ENCODE data around the gene PES1. TPM values are rescaled to one million over a fixed set of nuclear protein-coding genes. Genes with fewer than 3 reads are reported as not detected.

The PES1 gene
- total RNA-seq, 1 experiment from 2014 or later: 111 TPM

GRCh38 chr22:30617819-30618218 lies 26.1 kb upstream of the PES1 start:
- in situ Hi-C loops (cut with HindIII; ENCODE audit: low pct_unique_long_range_greater_than_20kb, low sequenced_read_pairs): no loop called here

GRCh38 chr22:30615543-30615954 lies 23.8 kb upstream of the PES1 start:
- BruUV-seq (replicated peaks): no TSS peak
- H3K4me1 ChIP-seq (ENCODE audit: control insufficient read depth, insufficient read depth, low read length): no peaks in the 10 kb centered on the region
- H3K27ac ChIP-seq (ENCODE audit: low read length): no peak overlapping the region
- POLR2A ChIA-PET: no interaction called here
- intact Hi-C loops (cut with micrococcal nuclease; ENCODE audit: unreplicated experiment): no loop called here
- ATAC-seq (no peak), DNase-seq (ENCODE audit: low read depth, low spot score) (no peak)
- TF ChIP-seq TCF7L2 (IDR thresholded peaks at IDR 0.05; ENCODE audit: low read depth, low read length) (no peak), SIN3A (IDR thresholded peaks at IDR 0.05; ENCODE audit: borderline replicate concordance, insufficient read depth, low read depth, low read length) (no peak), REST (IDR thresholded peaks at IDR 0.05; ENCODE audit: insufficient read depth in 1 of 2, low read depth in 2 of 2, low read length in 1 of 2) (no peak), CTCF (IDR thresholded peaks at IDR 0.05) (no peak), POLR2AphosphoS5 (IDR thresholded peaks at IDR 0.05; ENCODE audit: low read depth, low read length) (no peak)
- H3K27me3 ChIP-seq (ENCODE audit: control insufficient read depth, insufficient read depth, low read length): no peaks in the 10 kb centered on the region
- no peaks in the 10 kb centered on the region for H3K36me3 ChIP-seq (ENCODE audit: control insufficient read depth, insufficient read depth, low read length)
- no peaks in the 10 kb centered on the region for H3K9me3 ChIP-seq (ENCODE audit: control insufficient read depth, insufficient read depth, low read depth, low read length)
- CTCF ChIA-PET: interaction anchor here (0.7 kb wide), 1 partner anchor 14 kb away, joined by 3 read pairs; no protein-coding TSS in a partner anchor
- in situ Hi-C loops (cut with HindIII; ENCODE audit: low pct_unique_long_range_greater_than_20kb, low sequenced_read_pairs): no loop called here
- H3K4me3 ChIP-seq (ENCODE audit: low read depth in 2 of 2, low read length in 2 of 2): no peak overlapping the region

More at GRCh38 chr22:30617819-30618218, 26.1 kb upstream of the PES1 start:
- DNase-seq (ENCODE audit: low read depth, low spot score) (no peak), ATAC-seq (no peak)
- H3K27ac ChIP-seq (ENCODE audit: low read length): no peak overlapping the region
- H3K9me3 ChIP-seq (ENCODE audit: control insufficient read depth, insufficient read depth, low read depth, low read length): no peaks in the 10 kb centered on the region
- no peaks in the 10 kb centered on the region for H3K4me1 ChIP-seq (ENCODE audit: control insufficient read depth, insufficient read depth, low read length)
- no peaks in the 10 kb centered on the region for H3K27me3 ChIP-seq (ENCODE audit: control insufficient read depth, insufficient read depth, low read length)
- ChIA-PET CTCF (no interaction called here), POLR2A (interaction anchor here (0.6 kb wide), 1 partner anchor 113 kb away, joined by 5 read pairs; no protein-coding TSS in a partner anchor)
- intact Hi-C loops (cut with micrococcal nuclease; ENCODE audit: unreplicated experiment): no loop called here
- no TSS peak for BruUV-seq (replicated peaks)
- TF ChIP-seq SIN3A (IDR thresholded peaks at IDR 0.05; ENCODE audit: borderline replicate concordance, insufficient read depth, low read depth, low read length) (no peak), POLR2AphosphoS5 (IDR thresholded peaks at IDR 0.05; ENCODE audit: low read depth, low read length) (no peak), TCF7L2 (IDR thresholded peaks at IDR 0.05; ENCODE audit: low read depth, low read length) (no peak), CTCF (IDR thresholded peaks at IDR 0.05) (no peak), REST (IDR thresholded peaks at IDR 0.05; ENCODE audit: insufficient read depth in 1 of 2, low read depth in 2 of 2, low read length in 1 of 2) (no peak)
- no peak overlapping the region for H3K4me3 ChIP-seq (ENCODE audit: low read depth in 2 of 2, low read length in 2 of 2)
- H3K36me3 ChIP-seq (ENCODE audit: control insufficient read depth, insufficient read depth, low read length): no peaks in the 10 kb centered on the region
